HepG2 (cell line): ENCODE measurements around the gene SLC2A11. TPM values are rescaled to one million over a fixed set of nuclear protein-coding genes. Genes with fewer than 3 reads are reported as not detected.
A peak's percentile ranks its signal among the peaks of the same experiment; 100 is the strongest.

ENCODE experiments used
- CEBPG ChIP-seq: IDR thresholded peaks from 2 replicates; pipeline ENCODE4 v1.6.1; 2016
- IKZF4 ChIP-seq: sonication (generic); formaldehyde crosslinking; IDR thresholded peaks from 2 replicates; pipeline ENCODE4 v1.5.1; 2020; ENCODE audit warnings: borderline replicate concordance, mild to moderate bottlenecking, low read depth, missing genetic modification reagents; ENCODE audit errors: not compliant biosample characterization
- NFYB ChIP-seq: sonication (generic); formaldehyde crosslinking; IDR thresholded peaks from 2 replicates; pipeline ENCODE4 v1.4.0; 2020; ENCODE audit warnings: missing genetic modification reagents
- RELA ChIP-seq: sonication (generic); formaldehyde crosslinking; IDR thresholded peaks from 2 replicates; pipeline ENCODE4 v1.4.0; 2020; ENCODE audit warnings: missing genetic modification reagents
- RXRA ChIP-seq: sonication (generic); formaldehyde crosslinking; IDR thresholded peaks from 2 replicates; pipeline ENCODE4 v1.5.1; 2020; ENCODE audit warnings: missing genetic modification reagents
- SRSF9 ChIP-seq: fragments of 200-400 bp; formaldehyde crosslinking; IDR thresholded peaks from 2 replicates; pipeline ENCODE4 v1.6.1; 2018; ENCODE audit warnings: borderline replicate concordance, mild to moderate bottlenecking, low read depth, low read length; ENCODE audit not compliant: insufficient read depth, poor library complexity, severe bottlenecking
- TEAD3 ChIP-seq: optimal IDR thresholded peaks from 2 replicates; pipeline ENCODE3; 2016; ENCODE audit warnings: borderline replicate concordance
- U2AF2 ChIP-seq: fragments of 200-400 bp; formaldehyde crosslinking; IDR thresholded peaks from 2 replicates; pipeline ENCODE4 v1.6.1; 2017; ENCODE audit warnings: low read depth, mild to moderate bottlenecking, low read length
- ZEB1 ChIP-seq: IDR thresholded peaks from 2 replicates; pipeline ENCODE4 v1.6.1; 2012; ENCODE audit warnings: mild to moderate bottlenecking, low read depth, inconsistent platforms; ENCODE audit not compliant: insufficient replicate concordance
- ZFAT ChIP-seq: sonication (generic); formaldehyde crosslinking; conservative IDR thresholded peaks from 2 replicates; pipeline ENCODE4 v1.8.1; 2023; ENCODE audit warnings: missing genetic modification reagents, inconsistent platforms
- ZNF253 ChIP-seq: sonication (generic); formaldehyde crosslinking; IDR thresholded peaks from 2 replicates; pipeline ENCODE4 v1.8.0; 2022; ENCODE audit warnings: mild to moderate bottlenecking, missing genetic modification reagents, borderline replicate concordance
- polyA plus RNA-seq, 8 experiments: library from polyadenylated mRNA; depleted of rRNA in 3 of 8; stranded (reverse) in 7 of 8; unstranded in 1 of 8; fragments of >200 nt; fragmentation: Illumina TruSeq in 4 of 8; extraction: Trizol in 4 of 8; gene quantifications; 2 replicates each; pipeline versions ENCODE4 v1.2.1 to v1.2.3, GENCODE V29; 2011 to 2016; ENCODE audit warnings: low read depth in 4 of 8, missing spikeins in 1 of 8, mixed read lengths in 1 of 8; ENCODE audit not compliant: insufficient read depth in 1 of 8
- total RNA-seq, 5 experiments: library from RNA; depleted of rRNA; stranded (reverse); fragments of >200 nt; fragmentation: Illumina TruSeq; extraction: Trizol; gene quantifications; 2 replicates each; pipeline ENCODE4 v1.2.3, GENCODE V29; 2016; ENCODE audit warnings: low read depth in 1 of 5
- TF ChIP-seq, protein P1 (sequence below): sonication (generic); formaldehyde crosslinking; IDR thresholded peaks from 2 replicates; pipeline ENCODE4 v1.5.0; 2020; ENCODE audit warnings: mild to moderate bottlenecking, missing genetic modification reagents
- TF ChIP-seq, protein P2 (sequence below): sonication (generic); formaldehyde crosslinking; IDR thresholded peaks from 2 replicates; pipeline ENCODE4 v1.4.0; 2020; ENCODE audit warnings: missing genetic modification reagents, borderline replicate concordance
- TF ChIP-seq, protein P3 (sequence below): IDR thresholded peaks from 2 replicates; pipeline ENCODE4 v1.6.1; 2016; ENCODE audit warnings: low read depth, control low read depth
- TF ChIP-seq, protein P4 (sequence below): IDR thresholded peaks from 2 replicates; pipeline ENCODE4 v1.6.1; 2016; ENCODE audit warnings: low read depth, missing genetic modification reagents, missing compliant biosample characterization
- TF ChIP-seq, protein P5 (sequence below): sonication (generic); formaldehyde crosslinking; IDR thresholded peaks from 2 replicates; pipeline ENCODE4 v1.5.0; 2020; ENCODE audit warnings: missing genetic modification reagents, mild to moderate bottlenecking, borderline replicate concordance

The SLC2A11 gene
- total and polyA plus RNA-seq, 2 of the 13 experiments (the other 11 are each of a cell fraction or from before 2014, with no cell fraction given): 15.2 to 15.4 TPM

DNA sequence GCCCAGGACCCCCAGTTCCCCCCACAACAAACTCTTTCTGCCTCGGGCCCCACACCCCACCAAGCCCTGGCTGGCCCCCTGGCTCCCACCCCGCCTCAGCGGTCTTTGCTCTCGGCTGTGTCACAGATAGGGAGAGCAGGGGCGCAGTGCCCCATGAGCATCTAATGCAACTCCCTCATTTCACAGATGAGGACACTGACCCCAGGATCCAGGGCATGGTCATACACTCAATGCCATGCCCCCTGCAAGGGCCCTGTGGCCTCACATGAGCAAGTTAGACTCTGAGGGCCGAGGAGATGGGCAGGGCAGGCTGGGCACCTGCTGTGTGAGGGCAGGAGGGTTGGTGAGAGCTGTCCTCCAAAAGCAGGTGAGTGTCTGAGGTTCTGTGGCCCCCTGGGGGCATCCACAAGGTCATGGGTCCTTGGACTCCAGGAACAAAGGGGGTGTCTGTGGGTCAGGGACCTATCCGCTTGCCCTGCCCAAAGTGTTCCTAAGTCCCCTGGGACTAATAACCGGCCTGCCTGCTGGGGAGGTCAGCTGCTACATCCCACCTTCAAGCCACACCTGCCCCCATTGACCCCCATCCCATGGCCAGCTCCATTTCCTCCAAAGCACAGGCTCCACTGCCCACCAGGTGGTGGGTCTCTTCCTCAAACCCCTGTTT lies 39.0 kb downstream of the SLC2A11 start (continued):
- TF ChIP-seq, protein P1, sequence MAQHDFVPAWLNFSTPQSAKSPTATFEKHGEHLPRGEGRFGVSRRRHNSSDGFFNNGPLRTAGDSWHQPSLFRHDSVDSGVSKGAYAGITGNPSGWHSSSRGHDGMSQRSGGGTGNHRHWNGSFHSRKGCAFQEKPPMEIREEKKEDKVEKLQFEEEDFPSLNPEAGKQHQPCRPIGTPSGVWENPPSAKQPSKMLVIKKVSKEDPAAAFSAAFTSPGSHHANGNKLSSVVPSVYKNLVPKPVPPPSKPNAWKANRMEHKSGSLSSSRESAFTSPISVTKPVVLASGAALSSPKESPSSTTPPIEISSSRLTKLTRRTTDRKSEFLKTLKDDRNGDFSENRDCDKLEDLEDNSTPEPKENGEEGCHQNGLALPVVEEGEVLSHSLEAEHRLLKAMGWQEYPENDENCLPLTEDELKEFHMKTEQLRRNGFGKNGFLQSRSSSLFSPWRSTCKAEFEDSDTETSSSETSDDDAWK (CRISPR knock-in tag): no peak
- TF ChIP-seq TEAD3 (CRISPR knock-in tag): no peak
- TF ChIP-seq ZEB1: no peak
- TF ChIP-seq IKZF4 (CRISPR knock-in tag): peak; percentile 28
- TF ChIP-seq U2AF2: no peak
- TF ChIP-seq, protein P2, sequence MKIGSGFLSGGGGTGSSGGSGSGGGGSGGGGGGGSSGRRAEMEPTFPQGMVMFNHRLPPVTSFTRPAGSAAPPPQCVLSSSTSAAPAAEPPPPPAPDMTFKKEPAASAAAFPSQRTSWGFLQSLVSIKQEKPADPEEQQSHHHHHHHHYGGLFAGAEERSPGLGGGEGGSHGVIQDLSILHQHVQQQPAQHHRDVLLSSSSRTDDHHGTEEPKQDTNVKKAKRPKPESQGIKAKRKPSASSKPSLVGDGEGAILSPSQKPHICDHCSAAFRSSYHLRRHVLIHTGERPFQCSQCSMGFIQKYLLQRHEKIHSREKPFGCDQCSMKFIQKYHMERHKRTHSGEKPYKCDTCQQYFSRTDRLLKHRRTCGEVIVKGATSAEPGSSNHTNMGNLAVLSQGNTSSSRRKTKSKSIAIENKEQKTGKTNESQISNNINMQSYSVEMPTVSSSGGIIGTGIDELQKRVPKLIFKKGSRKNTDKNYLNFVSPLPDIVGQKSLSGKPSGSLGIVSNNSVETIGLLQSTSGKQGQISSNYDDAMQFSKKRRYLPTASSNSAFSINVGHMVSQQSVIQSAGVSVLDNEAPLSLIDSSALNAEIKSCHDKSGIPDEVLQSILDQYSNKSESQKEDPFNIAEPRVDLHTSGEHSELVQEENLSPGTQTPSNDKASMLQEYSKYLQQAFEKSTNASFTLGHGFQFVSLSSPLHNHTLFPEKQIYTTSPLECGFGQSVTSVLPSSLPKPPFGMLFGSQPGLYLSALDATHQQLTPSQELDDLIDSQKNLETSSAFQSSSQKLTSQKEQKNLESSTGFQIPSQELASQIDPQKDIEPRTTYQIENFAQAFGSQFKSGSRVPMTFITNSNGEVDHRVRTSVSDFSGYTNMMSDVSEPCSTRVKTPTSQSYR (CRISPR knock-in tag): no peak
- TF ChIP-seq CEBPG (CRISPR knock-in tag): no peak
- TF ChIP-seq ZNF253 (CRISPR knock-in tag): no peak
- TF ChIP-seq NFYB (CRISPR knock-in tag): no peak
- no peak for TF ChIP-seq SRSF9
- TF ChIP-seq RXRA: peak; percentile 26; the same call in 1 of the 2 replicates
- TF ChIP-seq, protein P3, sequence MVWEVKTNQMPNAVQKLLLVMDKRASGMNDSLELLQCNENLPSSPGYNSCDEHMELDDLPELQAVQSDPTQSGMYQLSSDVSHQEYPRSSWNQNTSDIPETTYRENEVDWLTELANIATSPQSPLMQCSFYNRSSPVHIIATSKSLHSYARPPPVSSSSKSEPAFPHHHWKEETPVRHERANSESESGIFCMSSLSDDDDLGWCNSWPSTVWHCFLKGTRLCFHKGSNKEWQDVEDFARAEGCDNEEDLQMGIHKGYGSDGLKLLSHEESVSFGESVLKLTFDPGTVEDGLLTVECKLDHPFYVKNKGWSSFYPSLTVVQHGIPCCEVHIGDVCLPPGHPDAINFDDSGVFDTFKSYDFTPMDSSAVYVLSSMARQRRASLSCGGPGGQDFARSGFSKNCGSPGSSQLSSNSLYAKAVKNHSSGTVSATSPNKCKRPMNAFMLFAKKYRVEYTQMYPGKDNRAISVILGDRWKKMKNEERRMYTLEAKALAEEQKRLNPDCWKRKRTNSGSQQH: no peak
- TF ChIP-seq, protein P4, sequence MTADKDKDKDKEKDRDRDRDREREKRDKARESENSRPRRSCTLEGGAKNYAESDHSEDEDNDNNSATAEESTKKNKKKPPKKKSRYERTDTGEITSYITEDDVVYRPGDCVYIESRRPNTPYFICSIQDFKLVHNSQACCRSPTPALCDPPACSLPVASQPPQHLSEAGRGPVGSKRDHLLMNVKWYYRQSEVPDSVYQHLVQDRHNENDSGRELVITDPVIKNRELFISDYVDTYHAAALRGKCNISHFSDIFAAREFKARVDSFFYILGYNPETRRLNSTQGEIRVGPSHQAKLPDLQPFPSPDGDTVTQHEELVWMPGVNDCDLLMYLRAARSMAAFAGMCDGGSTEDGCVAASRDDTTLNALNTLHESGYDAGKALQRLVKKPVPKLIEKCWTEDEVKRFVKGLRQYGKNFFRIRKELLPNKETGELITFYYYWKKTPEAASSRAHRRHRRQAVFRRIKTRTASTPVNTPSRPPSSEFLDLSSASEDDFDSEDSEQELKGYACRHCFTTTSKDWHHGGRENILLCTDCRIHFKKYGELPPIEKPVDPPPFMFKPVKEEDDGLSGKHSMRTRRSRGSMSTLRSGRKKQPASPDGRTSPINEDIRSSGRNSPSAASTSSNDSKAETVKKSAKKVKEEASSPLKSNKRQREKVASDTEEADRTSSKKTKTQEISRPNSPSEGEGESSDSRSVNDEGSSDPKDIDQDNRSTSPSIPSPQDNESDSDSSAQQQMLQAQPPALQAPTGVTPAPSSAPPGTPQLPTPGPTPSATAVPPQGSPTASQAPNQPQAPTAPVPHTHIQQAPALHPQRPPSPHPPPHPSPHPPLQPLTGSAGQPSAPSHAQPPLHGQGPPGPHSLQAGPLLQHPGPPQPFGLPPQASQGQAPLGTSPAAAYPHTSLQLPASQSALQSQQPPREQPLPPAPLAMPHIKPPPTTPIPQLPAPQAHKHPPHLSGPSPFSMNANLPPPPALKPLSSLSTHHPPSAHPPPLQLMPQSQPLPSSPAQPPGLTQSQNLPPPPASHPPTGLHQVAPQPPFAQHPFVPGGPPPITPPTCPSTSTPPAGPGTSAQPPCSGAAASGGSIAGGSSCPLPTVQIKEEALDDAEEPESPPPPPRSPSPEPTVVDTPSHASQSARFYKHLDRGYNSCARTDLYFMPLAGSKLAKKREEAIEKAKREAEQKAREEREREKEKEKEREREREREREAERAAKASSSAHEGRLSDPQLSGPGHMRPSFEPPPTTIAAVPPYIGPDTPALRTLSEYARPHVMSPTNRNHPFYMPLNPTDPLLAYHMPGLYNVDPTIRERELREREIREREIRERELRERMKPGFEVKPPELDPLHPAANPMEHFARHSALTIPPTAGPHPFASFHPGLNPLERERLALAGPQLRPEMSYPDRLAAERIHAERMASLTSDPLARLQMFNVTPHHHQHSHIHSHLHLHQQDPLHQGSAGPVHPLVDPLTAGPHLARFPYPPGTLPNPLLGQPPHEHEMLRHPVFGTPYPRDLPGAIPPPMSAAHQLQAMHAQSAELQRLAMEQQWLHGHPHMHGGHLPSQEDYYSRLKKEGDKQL (CRISPR knock-in tag): no peak
- TF ChIP-seq ZFAT (CRISPR knock-in tag): no peak
- TF ChIP-seq, protein P5, sequence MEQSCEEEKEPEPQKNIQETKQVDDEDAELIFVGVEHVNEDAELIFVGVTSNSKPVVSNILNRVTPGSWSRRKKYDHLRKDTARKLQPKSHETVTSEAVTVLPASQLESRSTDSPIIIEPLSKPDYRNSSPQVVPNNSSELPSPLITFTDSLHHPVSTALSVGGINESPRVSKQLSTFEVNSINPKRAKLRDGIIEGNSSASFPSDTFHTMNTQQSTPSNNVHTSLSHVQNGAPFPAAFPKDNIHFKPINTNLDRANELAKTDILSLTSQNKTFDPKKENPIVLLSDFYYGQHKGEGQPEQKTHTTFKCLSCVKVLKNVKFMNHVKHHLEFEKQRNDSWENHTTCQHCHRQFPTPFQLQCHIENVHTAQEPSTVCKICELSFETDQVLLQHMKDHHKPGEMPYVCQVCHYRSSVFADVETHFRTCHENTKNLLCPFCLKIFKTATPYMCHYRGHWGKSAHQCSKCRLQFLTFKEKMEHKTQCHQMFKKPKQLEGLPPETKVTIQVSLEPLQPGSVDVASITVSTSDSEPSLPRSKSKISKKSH (CRISPR knock-in tag): no peak
- no peak for TF ChIP-seq RELA (CRISPR knock-in tag)
